Inflammatory macrophage (primary cell): ENCODE data around the gene DNAH17.

ENCODE experiments used
- DNase-seq, 2 donors: peaks; one replicate each; pipeline ENCODE4 v3.0.0-alpha.2; 2020 to 2022

The DNAH17 gene

GRCh38 chr17:78427140-78427539, 150.1 kb downstream of the DNAH17 start:
- no peak for DNase-seq

DNA sequence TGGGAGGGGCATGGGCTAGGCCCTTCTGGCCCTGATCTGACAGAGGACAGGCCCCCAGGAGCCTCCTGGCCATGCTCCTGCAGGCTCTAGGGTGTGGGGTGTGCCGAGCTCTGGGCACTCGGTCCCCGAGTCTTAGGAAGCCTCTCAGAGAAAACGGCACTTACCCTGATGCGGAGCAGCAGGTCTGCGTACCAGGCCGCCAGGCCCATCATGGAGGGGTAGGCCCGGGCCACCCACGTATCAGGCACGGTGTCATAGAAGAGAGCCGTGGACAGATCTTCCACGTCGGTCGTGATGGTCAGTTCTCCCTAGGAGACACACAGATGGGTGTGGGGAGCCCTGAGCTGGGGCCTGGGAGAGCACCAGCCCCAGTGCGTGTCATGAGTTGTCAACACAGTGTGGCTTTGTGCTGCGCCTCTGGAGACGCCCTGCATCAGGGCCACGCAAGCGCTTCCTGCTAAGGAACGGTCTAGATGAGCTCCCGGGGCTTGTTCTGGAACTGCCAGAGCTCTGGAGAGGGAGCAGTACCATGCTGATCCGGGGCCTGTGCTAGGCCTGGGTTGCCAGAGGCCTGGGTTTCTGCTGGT, 150.8 kb downstream of the DNAH17 start:
- no peak for DNase-seq

DNA sequence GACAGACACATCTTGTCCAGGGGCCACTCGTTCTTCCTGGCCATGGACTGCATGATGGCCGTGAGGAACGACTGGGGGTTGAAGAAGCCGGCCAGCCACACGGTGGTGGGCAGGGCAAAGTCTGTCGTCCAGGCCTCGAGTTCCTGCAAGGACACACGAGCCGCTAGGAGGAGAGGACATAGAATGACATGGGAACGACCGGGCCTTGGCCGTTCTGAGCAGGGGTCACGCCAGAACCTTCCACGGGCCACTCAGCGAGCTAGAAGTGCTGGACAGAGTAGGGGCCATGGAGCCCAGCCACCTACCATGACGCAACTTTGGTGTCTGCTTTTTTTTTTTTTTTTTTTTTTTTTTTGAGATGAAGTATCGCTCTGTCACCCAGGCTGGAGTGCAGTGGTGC, 151.8 kb downstream of the DNAH17 start:
- DNase-seq: no peak

DNA sequence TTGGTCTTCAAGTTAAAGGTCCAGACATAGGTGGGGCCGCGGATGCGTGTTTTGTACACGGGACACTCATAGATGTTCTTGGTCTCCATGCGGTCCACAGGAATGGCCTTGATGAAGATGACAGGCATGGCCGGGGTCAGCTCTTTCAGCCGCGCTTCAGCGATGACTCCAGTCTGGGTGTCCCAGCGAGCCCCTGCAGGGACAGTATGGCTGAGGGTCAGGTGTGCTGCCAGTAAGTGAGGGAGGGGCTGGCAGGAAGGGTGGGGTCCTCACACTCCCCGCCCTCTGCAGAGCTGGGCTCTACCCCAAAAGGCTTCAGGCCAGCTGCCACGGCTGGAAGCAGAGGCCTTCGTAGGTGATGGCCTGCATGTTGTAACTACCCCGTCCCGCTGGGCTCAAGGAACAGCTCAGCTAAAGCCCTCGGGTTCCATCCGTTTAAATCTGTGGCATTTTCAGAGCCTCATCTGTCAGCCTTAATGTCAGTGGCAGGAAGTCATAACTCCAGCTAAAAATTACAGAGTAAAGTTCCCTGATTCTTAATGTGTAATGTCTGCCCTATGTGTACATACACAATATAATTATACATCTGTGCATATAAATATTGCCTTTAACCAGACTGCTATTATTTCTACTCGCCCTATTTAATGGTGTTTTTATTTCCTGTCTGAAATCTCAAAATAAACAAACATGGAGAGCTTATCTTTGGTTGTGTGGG, 153.1 kb downstream of the DNAH17 start:
- no peak for DNase-seq

GRCh38 chr17:78422872-78423588, 154.2 kb downstream of the DNAH17 start:
- no peak for DNase-seq

- DNase-seq: no peak
Measured at GRCh38 chr17:78422267-78422605, 155.0 kb downstream of the DNAH17 start.

DNA sequence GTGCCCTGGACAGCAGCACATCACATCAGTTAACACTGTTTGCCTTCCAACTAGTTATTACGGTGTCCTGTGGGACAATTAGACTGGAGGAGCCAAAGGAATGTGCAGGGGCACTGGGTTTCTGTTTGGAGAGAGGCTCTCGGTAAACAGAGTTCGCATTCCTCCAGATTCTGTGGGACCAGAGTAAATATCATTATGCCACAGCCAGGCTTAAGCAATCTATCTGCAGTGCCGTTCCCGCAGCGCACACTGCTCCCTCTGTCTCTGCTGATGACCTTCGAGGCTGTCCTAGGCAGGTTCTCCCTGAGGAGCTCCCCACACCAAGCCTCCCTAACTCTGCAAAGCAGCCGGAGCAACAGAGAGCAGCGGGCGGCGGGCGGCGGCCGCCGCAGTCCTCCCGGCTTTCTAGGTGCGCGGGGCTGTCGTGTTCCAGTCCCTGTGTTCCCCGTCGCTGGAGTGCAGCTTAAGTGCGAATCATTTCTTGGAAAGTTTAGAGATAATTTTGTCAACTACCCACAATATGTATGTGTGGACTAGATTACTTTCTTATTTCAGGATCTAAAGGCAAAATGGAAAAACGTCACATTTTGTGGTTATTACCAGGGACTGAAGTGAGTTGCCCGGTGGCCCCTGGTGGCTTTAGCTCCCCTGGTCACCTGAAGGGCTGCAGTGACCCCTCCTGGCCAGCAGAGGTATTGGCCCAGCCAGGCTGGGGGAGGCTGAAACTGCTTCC, 155.5 kb downstream of the DNAH17 start:
- peak; percentile 81 to 82 for DNase-seq

- DNase-seq: no peak
Measured at GRCh38 chr17:78421084-78421533, 156.1 kb downstream of the DNAH17 start.

DNA sequence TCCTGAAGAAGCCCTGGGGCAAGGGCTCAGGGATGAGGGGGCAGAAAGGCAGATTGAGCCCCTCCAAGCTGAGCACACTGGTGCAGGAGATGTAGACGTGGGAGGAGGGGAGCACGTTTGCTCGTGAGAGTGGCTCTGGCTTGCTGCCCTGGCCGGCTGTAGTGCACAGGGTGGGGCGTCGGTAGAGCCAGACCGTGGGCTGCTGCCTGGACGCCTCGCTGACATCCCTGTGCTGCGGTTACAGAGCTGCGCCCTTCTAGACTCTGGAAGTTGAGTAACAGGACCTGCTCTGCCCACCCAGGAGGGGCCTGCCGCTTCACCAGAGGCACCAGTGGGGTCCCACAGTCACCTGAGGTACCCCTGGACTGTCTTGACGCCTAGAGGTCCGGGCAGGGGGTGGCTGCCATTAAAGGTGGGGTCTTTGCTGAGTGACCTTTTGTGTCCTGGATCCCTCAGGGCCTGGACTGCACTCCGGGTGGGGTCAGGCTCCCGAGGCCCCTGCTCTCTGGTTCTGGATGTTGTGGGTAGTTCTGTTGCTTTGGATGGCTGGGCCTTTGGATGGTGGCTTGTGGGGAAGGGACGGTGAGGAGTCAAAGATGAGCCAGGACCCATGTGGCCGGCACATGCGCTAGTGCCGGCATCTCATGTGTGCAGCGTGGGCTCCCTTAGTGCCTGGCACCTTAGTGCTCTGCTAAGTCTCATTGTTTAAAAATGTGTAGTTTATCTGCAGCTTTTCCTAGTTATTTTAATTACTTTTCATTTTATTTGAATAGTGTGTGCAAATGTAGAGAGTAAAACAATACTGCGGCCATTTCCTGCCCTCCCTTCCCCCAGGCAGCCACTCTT, 157.0 kb downstream of the DNAH17 start:
- DNase-seq: no peak

DNA sequence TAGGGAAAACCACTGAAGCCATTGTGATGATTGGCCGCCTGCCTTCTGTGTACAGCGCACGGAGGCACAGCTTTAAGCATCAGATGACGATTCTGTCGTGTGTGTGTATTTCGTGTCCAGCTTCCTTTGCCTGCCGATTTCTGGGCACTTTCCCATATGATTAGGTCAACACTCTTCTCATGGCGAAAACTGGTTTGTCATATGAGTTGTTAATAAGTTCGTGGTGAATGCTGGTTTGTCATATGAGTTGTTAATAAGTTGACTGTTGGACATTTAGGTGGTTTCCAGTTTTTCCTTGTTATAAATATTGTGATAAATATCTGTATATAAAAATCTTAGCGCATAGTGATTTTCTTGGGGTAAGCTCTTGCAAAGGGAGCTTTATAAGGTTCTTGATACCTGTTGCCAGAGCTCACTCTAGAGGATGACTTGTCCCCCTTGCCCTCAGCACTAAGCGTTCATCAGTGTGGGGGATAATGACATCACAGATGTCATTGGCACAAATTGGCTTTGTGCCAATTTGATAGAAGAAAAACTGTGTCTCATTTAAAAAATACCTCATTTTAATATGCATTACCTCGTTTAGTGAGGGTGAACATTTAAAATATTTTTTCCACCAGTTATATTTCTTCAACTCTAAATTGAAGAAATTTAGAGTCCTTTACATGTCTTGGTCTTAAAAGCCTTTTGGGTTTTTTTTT, 158.7 kb downstream of the DNAH17 start:
- peak; percentile 27 to 45 for DNase-seq

DNA sequence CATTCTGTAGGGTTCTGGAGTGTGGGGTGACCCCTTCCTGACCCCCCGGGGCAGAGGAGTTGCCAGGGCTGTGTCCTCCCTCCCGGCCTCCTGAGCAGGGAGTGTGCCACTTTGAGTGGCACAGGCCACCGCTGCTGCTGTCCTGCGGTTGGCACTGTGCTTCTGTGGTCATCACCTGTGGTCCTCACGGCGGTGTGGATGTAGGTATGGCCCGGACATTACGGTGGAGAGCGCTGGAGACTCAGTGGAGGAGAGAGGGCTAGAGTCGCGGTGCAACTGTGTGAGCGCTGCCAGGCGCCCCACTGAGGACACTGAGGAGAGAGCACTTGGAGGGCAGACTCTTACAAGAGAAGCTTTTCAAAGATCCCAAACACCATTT, 159.7 kb downstream of the DNAH17 start:
- DNase-seq: no peak

DNA sequence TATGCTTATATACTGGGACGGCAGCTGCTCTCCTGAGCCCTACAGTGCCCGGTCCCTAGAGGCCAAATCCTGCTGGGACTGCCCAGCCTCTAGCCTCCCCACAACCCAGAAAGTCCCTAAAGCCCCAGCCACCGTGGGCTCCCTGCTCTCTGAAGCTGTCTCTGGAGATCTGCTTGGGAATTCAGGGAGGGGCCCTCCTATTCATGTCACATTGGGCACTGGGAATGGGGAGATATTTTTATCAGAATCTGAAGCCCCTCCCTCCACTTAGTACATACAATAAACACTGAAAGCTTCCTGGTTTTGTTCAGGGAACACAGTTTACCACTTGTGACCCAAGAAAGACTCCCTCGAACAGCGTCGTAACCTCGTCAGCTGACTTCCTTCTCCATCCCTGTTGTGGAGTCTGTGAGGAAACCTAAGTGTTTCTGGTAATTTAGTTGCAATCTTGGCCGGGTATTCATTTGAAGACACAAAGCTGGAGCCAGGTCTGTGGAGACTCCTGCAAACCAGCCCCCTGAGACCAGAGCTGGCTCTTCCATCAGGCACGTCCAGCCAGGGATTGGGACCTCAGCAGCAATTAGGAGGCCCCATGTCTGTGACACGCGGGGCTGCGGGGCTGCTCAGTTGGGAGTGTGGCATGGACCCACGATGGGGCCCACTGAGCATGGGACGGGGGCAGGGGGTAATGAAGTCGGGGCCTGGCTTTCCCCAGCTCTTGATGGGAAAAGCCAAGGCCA, 160.2 kb downstream of the DNAH17 start:
- peak; percentile 89 to 92 for DNase-seq

GRCh38 chr17:78415821-78416711, 161.1 kb downstream of the DNAH17 start:
- DNase-seq: peak; percentile 34 to 41

DNA sequence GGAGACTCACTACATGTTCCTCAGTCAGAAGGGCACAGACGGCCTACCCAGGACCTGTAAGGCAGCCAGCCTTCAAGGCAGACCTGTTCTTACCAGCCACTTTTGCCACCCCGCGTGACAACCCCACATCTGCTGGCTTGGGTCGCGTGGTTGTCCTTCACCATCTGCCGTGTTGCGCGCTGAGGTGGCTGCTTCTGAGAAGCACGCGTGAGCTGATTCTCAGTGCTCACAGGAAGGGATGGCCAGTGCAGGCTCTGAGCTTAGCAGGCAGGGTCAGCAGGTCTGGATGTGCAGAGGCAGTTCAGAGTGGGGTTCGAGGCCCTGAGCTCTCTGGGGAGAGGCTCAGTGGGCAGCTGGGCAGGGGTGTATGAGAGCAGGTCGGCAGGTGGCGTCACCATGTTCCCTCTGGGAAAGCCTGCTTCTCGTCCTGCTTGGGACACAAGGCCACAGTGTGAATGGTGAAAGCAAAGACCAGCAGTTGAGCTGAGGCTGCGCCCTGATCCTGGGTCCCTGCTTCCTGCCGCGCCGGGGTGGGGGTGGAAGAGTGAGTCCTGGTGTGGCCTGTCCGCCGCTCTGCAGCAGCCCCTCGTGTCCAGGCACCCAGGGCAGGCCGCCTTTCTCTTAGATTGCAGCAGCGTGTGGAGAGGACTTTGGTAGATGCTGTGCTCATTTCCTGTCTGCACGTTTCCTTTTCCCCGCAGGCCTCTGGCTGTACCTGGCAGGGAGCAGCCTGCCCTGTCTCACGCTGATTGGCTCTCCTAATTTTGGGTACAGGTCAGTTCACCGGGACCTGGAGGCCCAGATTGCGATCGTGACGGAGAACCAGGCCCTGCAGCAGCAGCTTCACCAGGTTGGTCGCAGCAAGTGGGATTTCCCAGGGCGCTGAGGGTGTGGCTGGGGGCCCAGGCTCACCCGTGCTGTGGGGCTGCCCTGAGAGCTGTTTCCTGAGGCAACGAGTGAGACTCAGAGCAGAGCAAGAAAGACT, 162.7 kb downstream of the DNAH17 start:
- no peak for DNase-seq

- DNase-seq: peak; percentile 93 to 99
Measured at GRCh38 chr17:78412403-78412802, 164.8 kb downstream of the DNAH17 start.

GRCh38 chr17:78411241-78411857, 165.8 kb downstream of the DNAH17 start:
- DNase-seq: peak in 1 of 2 donors; percentile 41

DNA sequence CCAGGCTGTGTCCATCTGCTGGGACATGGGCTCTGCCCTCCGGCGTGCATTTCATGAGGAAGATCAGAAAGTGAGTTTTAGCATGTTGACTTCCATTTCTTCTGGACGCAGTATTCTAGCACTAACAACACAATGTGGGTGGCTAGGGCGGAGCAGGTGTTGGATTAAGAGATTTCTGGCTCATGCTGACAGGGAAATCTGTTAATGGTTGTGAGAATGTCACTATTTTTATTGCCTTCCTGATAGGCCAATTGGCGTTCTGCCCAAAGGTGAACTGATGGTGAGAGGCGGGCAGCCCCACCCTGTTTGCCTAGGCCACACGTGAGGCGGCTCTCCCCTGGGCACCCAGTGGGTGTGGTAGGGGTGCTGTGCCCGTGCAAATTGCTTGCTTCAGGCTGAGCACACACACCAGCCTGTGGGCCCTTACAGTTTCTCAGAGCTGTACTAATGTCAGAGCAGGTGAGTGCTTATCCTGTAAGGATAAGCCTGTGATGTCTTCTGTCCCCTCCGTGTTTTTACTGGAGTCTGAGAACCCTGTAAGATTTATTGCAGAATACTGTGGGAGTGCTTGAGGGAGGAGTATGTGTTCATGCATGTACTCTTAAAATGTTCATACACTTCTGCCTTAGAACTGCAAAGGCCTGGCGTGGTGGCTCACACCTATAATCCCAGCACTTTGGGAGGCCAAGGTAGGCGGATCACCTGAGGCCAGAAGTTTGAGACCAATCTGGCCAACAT, 167.8 kb downstream of the DNAH17 start:
- no peak for DNase-seq
